Measurements from ENCODE around the gene TGOLN2.

DNA sequence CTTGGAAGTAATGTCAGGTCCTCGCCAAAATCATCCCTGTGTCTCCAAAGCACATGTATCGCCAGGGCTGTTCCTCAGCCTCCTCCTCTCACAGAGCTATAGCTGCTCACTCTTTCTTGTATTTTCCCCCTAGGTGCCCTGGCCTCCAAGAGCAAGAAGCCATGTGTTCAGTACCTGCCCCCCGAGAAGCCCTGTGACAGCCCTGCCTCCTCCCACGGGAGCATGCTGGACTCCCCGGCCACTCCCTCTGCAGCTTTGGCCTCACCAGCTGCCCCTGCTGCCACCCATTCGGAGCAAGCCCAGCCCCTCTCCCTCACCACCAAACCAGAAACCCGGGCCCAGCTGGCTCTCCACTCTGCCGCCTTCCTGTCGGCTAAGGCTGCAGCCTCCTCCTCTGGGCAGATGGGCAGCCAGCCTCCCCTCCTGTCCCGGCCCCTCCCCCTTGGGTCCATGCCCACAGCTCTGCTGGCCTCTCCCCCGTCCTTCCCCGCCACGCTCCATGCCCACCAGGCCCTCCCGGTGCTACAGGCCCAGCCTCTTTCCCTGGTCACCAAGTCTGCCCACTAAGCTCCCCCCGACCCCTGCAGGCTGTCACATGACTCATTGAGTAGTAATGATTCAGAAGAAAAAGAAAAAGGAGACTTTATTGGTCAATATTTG lies 18.8 kb downstream of the TGOLN2 start:
- TF ChIP-seq, protein P1, sequence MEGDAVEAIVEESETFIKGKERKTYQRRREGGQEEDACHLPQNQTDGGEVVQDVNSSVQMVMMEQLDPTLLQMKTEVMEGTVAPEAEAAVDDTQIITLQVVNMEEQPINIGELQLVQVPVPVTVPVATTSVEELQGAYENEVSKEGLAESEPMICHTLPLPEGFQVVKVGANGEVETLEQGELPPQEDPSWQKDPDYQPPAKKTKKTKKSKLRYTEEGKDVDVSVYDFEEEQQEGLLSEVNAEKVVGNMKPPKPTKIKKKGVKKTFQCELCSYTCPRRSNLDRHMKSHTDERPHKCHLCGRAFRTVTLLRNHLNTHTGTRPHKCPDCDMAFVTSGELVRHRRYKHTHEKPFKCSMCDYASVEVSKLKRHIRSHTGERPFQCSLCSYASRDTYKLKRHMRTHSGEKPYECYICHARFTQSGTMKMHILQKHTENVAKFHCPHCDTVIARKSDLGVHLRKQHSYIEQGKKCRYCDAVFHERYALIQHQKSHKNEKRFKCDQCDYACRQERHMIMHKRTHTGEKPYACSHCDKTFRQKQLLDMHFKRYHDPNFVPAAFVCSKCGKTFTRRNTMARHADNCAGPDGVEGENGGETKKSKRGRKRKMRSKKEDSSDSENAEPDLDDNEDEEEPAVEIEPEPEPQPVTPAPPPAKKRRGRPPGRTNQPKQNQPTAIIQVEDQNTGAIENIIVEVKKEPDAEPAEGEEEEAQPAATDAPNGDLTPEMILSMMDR (IDR thresholded peaks at IDR 0.05): no peak
- TF ChIP-seq POLR2A (IDR thresholded peaks at IDR 0.05): no peak

Measured in uterus (tissue), 2 donors.